ENCODE results near the gene UQCRHL. TPM values are rescaled to one million over a fixed set of nuclear protein-coding genes. Genes with fewer than 3 reads are reported as not detected.
A peak's percentile ranks its signal among the peaks of the same experiment; 100 is the strongest.

UQCRHL gene
- total RNA-seq, 3 donors from 2014 or later: 1.2 to 2.1 (median 1.7) TPM

DNA sequence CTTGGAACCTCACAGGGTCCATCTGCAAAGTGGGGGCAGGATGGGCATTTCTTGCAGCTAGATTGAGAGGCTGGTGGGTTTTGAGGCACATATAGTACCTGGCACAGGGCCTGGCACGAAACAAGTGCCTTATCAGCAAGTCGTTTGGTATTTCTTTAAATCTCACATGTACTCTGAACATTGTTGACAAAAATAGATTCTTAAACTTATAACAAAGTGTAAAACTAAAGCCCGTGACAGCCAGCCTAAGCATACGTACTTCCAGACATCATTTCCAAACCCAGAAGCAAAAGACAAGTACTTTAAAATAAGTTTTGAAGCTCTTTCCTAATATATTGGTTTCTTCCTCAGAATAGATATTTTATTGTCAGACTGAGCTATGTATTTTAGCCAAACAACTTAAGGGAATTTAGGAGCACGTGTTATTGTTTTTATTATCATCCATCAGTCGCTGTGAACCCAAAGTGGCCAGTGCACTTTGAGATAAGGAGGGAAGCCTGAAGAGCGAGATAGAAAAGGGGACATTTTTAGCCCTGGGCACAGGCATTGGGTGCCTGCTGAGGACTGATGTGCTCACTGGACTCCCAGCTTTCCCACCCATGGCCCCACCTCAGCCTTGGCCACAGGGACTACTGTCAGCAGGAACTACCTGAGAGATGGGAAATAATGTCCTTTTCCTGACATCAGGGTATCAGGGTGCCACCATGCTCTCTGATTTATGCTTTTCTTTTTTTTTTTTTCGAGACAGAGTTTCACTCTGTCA, 45.9 kb downstream of the UQCRHL start:
- H3K9me3 Mint-ChIP-seq: no peaks in the 10 kb centered on the region
- H3K4me1 Mint-ChIP-seq (ENCODE audit: low read depth): peaks cover 12% of the 10 kb centered on the region
- no peaks in the 10 kb centered on the region for H3K36me3 Mint-ChIP-seq (ENCODE audit: insufficient read depth)
- H3K4me3 Mint-ChIP-seq: no peak overlapping the region
- ATAC-seq (no peak), DNase-seq (no peak)
- peaks cover 37% of the 10 kb centered on the region for H3K27me3 Mint-ChIP-seq (ENCODE audit: low read depth)

DNA sequence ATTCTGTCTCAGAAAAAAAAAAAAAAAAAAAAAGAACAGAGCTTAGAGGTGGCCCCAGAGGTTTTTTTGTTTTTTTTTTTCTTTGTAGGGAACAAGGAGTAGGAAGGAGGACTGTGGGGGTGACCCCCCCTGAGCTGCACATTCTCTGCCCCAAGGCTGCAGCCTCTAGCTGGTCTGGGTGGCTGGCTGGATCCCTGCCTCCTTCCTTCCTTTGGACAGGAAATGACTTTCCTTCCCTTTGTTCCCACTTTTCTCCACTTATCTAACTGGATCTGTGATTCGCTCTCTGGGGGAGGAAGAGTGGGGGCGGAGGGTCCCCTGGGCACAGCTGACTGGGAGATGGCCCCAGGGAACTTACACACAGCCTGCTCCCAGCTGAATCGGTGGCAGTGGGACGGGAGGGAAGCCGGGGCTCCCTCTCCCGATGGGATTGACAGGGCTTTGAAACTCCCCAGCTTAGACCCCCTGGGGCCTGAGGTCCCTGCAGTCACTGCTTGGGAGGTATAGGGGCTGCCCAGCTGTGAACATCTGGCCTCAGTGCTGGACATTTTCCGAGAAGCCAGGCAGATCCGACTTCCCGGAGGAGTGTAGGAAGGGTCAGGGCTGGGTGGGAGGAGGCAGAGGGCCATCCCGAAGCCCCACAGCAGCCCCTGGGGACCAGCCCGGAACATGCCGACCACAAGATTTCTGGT, 46.8 kb downstream of the UQCRHL start:
- no peak for DNase-seq
- Mint-ChIP-seq H3K4me3 (no peak overlapping the region), H3K4me1 (ENCODE audit: low read depth) (peaks cover 18% of the 10 kb centered on the region), H3K9me3 (no peaks in the 10 kb centered on the region), H3K36me3 (ENCODE audit: insufficient read depth) (no peaks in the 10 kb centered on the region), H3K27me3 (ENCODE audit: low read depth) (peaks cover 43% of the 10 kb centered on the region)
- ATAC-seq: no peak

DNA sequence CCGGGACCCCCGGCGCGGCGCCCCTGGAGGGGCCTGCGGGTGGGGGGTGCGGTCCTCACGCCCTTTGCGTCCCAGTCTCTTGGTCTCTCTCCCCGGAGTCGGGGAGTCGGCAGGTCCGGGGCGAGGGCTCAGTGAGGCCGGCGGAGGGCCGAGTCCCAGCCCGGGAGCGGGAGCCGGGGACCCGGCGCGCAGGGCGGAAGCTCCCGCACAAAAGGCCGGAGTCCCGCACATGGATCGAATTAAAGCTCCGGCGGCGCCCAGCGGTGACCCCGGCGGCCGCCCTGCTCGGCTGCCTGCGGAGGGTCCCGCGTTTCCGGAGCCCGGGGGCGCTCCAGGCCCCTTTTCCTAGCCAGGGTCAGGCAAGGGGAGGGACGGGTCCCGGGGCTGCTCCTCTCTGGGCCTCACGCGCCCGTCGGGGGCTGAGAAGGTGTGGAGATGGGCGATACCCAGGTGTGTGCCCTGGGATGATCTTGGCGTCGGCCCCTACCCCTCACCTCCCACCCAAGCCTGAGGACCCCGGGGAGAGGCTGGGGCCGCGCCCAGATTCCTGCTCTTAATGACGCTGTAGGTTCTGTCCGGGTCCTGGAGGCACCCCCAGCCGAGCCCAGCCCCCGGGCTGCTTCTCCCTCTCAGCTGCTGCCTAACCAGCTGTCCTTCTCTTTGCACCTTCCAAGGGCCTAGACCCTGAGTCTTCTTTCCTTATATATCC, 48.3 kb downstream of the UQCRHL start:
- ATAC-seq (peak; percentile 47 to 64), DNase-seq (no peak)
- Mint-ChIP-seq H3K36me3 (ENCODE audit: insufficient read depth) (no peaks in the 10 kb centered on the region), H3K4me1 (ENCODE audit: low read depth) (peaks cover 18% of the 10 kb centered on the region), H3K27me3 (ENCODE audit: low read depth) (peaks cover 45% of the 10 kb centered on the region), H3K9me3 (no peaks in the 10 kb centered on the region), H3K4me3 (no peak overlapping the region)

DNA sequence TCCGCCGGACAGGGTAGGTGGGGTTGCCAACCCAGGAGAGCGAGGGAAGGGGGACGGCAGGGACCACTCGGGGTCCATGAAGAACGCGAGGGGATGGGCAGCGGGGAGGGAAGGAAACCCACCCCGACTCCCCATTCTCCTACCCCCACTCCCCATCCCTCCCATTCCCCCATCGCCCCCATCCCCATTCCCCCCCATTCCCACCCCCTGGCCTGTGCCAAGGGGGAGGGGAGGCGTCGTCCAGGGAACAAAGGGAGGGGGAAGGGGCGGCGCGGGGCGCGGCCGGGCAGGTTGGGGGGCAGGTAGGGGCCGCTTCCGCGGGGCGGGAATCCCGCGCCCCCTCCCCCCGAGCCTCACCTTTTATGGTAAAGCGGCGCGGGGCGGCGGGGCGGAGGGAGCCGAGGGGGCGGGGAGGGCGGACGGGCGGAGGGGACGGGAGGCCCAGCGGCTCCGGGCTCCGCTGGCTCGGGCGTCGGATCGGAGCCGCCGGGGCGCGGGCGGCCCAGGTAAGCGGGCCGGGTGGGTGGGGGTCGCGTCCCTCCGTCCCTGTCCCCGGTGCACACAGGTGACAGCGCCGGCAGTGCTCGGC, 49.0 kb downstream of the UQCRHL start, which contains the start of gene FBLIM1:
Gene FBLIM1 (plus strand): TSS at position 453 of the 589 bp plus-strand sequence. CDS start 6,189 bp downstream, outside the sequence.
- Mint-ChIP-seq H3K36me3 (ENCODE audit: insufficient read depth) (no peaks in the 10 kb centered on the region), H3K4me1 (ENCODE audit: low read depth) (peaks cover 18% of the 10 kb centered on the region), H3K9me3 (no peaks in the 10 kb centered on the region), H3K27me3 (ENCODE audit: low read depth) (peaks cover 46% of the 10 kb centered on the region), H3K4me3 (peak within 1 kb of the TSS; percentile 58)
- ATAC-seq (peak; percentile 38 to 52), DNase-seq (no peak)

DNA sequence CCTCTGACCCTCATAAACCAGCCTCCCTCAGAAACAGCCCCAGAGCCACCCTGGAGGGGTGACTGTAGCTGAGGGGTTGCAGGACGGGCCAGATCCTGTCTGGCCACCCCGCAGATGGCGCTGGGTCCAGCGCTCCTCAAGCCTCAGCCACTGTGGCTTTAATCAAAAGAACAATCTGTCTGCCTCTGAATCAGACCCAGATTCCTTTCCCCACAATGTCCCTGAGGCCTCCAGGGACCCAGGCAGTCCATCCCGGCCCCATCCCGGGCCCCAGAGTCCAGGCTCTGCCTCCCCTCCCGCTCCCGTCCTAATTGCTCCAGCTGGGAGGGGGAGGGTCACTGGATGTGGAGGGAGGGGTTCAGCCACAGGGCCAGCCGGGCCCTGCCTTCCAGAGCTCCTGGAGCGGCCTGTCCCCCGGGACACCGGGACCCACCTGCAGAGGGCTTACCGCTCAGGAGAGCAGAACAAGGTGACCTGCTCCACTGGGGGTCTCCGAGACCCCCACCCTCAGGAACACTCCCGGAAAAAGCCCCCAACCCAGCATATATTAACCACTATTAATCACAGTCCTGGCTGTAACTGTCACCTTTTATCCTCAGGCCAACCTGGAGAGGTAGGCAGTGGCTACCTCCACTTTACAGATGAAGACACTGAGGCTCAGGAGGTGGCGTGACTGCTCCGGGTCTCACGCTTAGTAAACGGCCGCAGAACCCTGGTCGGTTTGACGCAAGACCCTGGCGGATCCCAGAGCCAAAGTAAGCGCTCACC, 49.7 kb downstream of the UQCRHL start:
- Mint-ChIP-seq H3K4me3 (peak overlapping the region; percentile 58), H3K9me3 (no peaks in the 10 kb centered on the region), H3K27me3 (ENCODE audit: low read depth) (peaks cover 46% of the 10 kb centered on the region), H3K36me3 (ENCODE audit: insufficient read depth) (no peaks in the 10 kb centered on the region), H3K4me1 (ENCODE audit: low read depth) (peaks cover 18% of the 10 kb centered on the region)
- DNase-seq (no peak), ATAC-seq (no peak)

Other genes with a start within 250 kb of the UQCRHL start
- 10 to 100 TPM; 21.2 to 23.1 (median 22.8) TPM for gene AGMAT, start 222.6 kb downstream of the UQCRHL start, total RNA-seq
- gene DDI2, start 190.2 kb downstream of the UQCRHL start, total RNA-seq: 10 to 100 TPM; 50.1 to 65.4 (median 58.2) TPM
- gene PLEKHM2, start 123.3 kb downstream of the UQCRHL start, total RNA-seq: 10 to 100 TPM; 58.1 to 67.5 (median 62.1) TPM
- 1 to 10 TPM; 1.1 to 2.8 (median 1.4) TPM for gene SLC25A34, start 71.4 kb downstream of the UQCRHL start, total RNA-seq
- gene TMEM82, start 65.2 kb downstream of the UQCRHL start, total RNA-seq: not detected
- under 1 TPM; 0.16 to 0.48 (median 0.16) TPM for gene FBLIM1, start 48.9 kb downstream of the UQCRHL start, total RNA-seq
- 10 to 100 TPM; 80.4 to 85.2 (median 82.1) TPM for gene SPEN, start 40.1 kb upstream of the UQCRHL start, total RNA-seq
- 10 to 100 TPM; 74.2 to 86.9 (median 81.1) TPM for gene ZBTB17, start 168.5 kb upstream of the UQCRHL start, total RNA-seq
- gene SRARP, start 196.6 kb upstream of the UQCRHL start, total RNA-seq: not detected
- gene HSPB7, start 210.4 kb upstream of the UQCRHL start, total RNA-seq: under 1 TPM; 0.16 to 0.43 (median 0.24) TPM
- not detected for gene CLCNKA, start 214.4 kb upstream of the UQCRHL start, total RNA-seq
- not detected for gene CLCNKB, start 236.1 kb upstream of the UQCRHL start, total RNA-seq

All from activated T-cell treated with anti-CD3 and anti-CD28 coated beads, Interleukin-2, amount 50 U/mL, for 4 hours (primary cell).